HCT116 (cell line): ENCODE data around the gene CISD1. TPM values are rescaled to one million over a fixed set of nuclear protein-coding genes. Genes with fewer than 3 reads are reported as not detected.

ENCODE experiments used
- total RNA-seq: library from RNA; stranded (reverse); gene quantifications from one replicate; pipeline ENCODE4 v1.2.1, GENCODE V29; 2021; ENCODE audit not compliant: unreplicated experiment

The CISD1 gene
- total RNA-seq, 1 experiment from 2014 or later, result 47.3 TPM

Other genes with a start within 250 kb of the CISD1 start
- 5.5 TPM for gene IPMK, start 1.3 kb upstream of the CISD1 start, total RNA-seq
- 15.5 TPM for gene UBE2D1, start 65.8 kb downstream of the CISD1 start, total RNA-seq
- gene TFAM, start 116.2 kb downstream of the CISD1 start, total RNA-seq, result 57.6 TPM
- gene BICC1, start 243.7 kb downstream of the CISD1 start, total RNA-seq, result not detected